ENCODE results near the gene SIM2.
"Not testable (repeated sequence)": the region's sequence is repeated elsewhere in the genome, so short reads cannot be mapped to it uniquely, and the experiment has no call there.

SIM2 gene
- 0 to 1.0 (median 0.07) reads per million in 9 experiments for total RNA-seq

- no peak within 1 kb of the TSS for H3K27ac Mint-ChIP-seq
Observed at GRCh38 chr21:36698981-36699545, at the start of gene SIM2. SIM2 (plus strand) TSS chr21:36699115; CDS start chr21:36699747, 632 bp downstream.

GRCh38 chr21:36654324-36654723 lies 44.6 kb upstream of the SIM2 start:
- H3K9me3 Mint-ChIP-seq: no peaks in the 10 kb centered on the region
- no peak overlapping the region for H3K4me3 Mint-ChIP-seq
- ATAC-seq (replicated peaks): no peak
- no peaks in the 10 kb centered on the region for H3K4me1 Mint-ChIP-seq (ENCODE audit: low read depth in 2 of 2)
- peaks cover 26 to 39% of the 10 kb centered on the region in 2 donors for H3K27me3 Mint-ChIP-seq
- DNase-seq: no peak
- no peak overlapping the region for H3K27ac Mint-ChIP-seq
- H3K36me3 Mint-ChIP-seq (ENCODE audit: insufficient read depth): no peaks in the 10 kb centered on the region

More at GRCh38 chr21:36698981-36699545, at the start of gene SIM2:
- peaks cover 5 to 8% of the 10 kb centered on the region in 2 donors for H3K4me1 Mint-ChIP-seq (ENCODE audit: low read depth in 2 of 2)
- peaks cover 8% of the 10 kb centered on the region for H3K36me3 Mint-ChIP-seq (ENCODE audit: insufficient read depth)
- no peaks in the 10 kb centered on the region for H3K9me3 Mint-ChIP-seq
- H3K27me3 Mint-ChIP-seq: peaks cover 63 to 88% of the 10 kb centered on the region in 2 donors
- peak within 1 kb of the TSS; percentile 55 to 60 for H3K4me3 Mint-ChIP-seq
- no peak for ATAC-seq (replicated peaks)
- DNase-seq: no peak

- ATAC-seq (replicated peaks): no peak
- Mint-ChIP-seq H3K27ac (no peak overlapping the region), H3K4me1 (ENCODE audit: low read depth in 2 of 2) (no peaks in the 10 kb centered on the region), H3K27me3 (peaks cover 28 to 42% of the 10 kb centered on the region in 2 donors), H3K9me3 (no peaks in the 10 kb centered on the region), H3K4me3 (no peak overlapping the region), H3K36me3 (ENCODE audit: insufficient read depth) (no peaks in the 10 kb centered on the region)
- DNase-seq: no peak
Observed at GRCh38 chr21:36654796-36655325, 44.1 kb upstream of the SIM2 start.

GRCh38 chr21:36656138-36656537 lies 42.8 kb upstream of the SIM2 start:
- ATAC-seq (replicated peaks) (no peak), DNase-seq (no peak)
- Mint-ChIP-seq H3K4me1 (ENCODE audit: low read depth in 2 of 2) (no peaks in the 10 kb centered on the region), H3K4me3 (no peak overlapping the region), H3K27me3 (peaks cover 41 to 55% of the 10 kb centered on the region in 2 donors), H3K27ac (no peak overlapping the region), H3K36me3 (ENCODE audit: insufficient read depth) (no peaks in the 10 kb centered on the region), H3K9me3 (no peaks in the 10 kb centered on the region)

GRCh38 chr21:36657290-36657689 lies 41.6 kb upstream of the SIM2 start:
- H3K4me1 Mint-ChIP-seq (ENCODE audit: low read depth in 2 of 2); DNase-seq; ATAC-seq (replicated peaks); H3K9me3 Mint-ChIP-seq; H3K27ac Mint-ChIP-seq; H3K36me3 Mint-ChIP-seq (ENCODE audit: insufficient read depth); H3K4me3 Mint-ChIP-seq: not testable (repeated sequence)
- H3K27me3 Mint-ChIP-seq: peaks cover 49 to 57% of the 10 kb centered on the region in 2 donors

GRCh38 chr21:36657999-36658398 lies 40.9 kb upstream of the SIM2 start:
- Mint-ChIP-seq H3K4me1 (ENCODE audit: low read depth in 2 of 2) (no peaks in the 10 kb centered on the region), H3K9me3 (no peaks in the 10 kb centered on the region), H3K4me3 (no peak overlapping the region), H3K27me3 (peaks cover 46 to 57% of the 10 kb centered on the region in 2 donors), H3K36me3 (ENCODE audit: insufficient read depth) (no peaks in the 10 kb centered on the region), H3K27ac (no peak overlapping the region)
- DNase-seq (no peak), ATAC-seq (replicated peaks) (no peak)

- H3K4me1 Mint-ChIP-seq (ENCODE audit: low read depth in 2 of 2): no peaks in the 10 kb centered on the region
- no peaks in the 10 kb centered on the region for H3K9me3 Mint-ChIP-seq
- H3K27me3 Mint-ChIP-seq: peaks cover 49 to 61% of the 10 kb centered on the region in 2 donors
Observed at GRCh38 chr21:36658926-36659325, 40.0 kb upstream of the SIM2 start.

GRCh38 chr21:36661511-36662309 lies 37.2 kb upstream of the SIM2 start:
- H3K4me1 Mint-ChIP-seq (ENCODE audit: low read depth in 2 of 2): no peaks in the 10 kb centered on the region
- DNase-seq (no peak), ATAC-seq (replicated peaks) (no peak)
- no peaks in the 10 kb centered on the region for H3K36me3 Mint-ChIP-seq (ENCODE audit: insufficient read depth)
- peaks cover 44 to 46% of the 10 kb centered on the region in 2 donors for H3K27me3 Mint-ChIP-seq
- no peak overlapping the region for H3K27ac Mint-ChIP-seq
- H3K4me3 Mint-ChIP-seq: no peak overlapping the region
- no peaks in the 10 kb centered on the region for H3K9me3 Mint-ChIP-seq

More at GRCh38 chr21:36658926-36659325, 40.0 kb upstream of the SIM2 start:
- no peak for DNase-seq
- no peak overlapping the region for H3K4me3 Mint-ChIP-seq
- no peaks in the 10 kb centered on the region for H3K36me3 Mint-ChIP-seq (ENCODE audit: insufficient read depth)
- no peak for ATAC-seq (replicated peaks)
- H3K27ac Mint-ChIP-seq: no peak overlapping the region

- no peaks in the 10 kb centered on the region for H3K4me1 Mint-ChIP-seq (ENCODE audit: low read depth in 2 of 2)
- ATAC-seq (replicated peaks) (no peak), DNase-seq (no peak)
- H3K27ac Mint-ChIP-seq: no peak overlapping the region
- H3K4me3 Mint-ChIP-seq: no peak overlapping the region
- H3K27me3 Mint-ChIP-seq: peaks cover 52 to 61% of the 10 kb centered on the region in 2 donors
- no peaks in the 10 kb centered on the region for H3K9me3 Mint-ChIP-seq
- no peaks in the 10 kb centered on the region for H3K36me3 Mint-ChIP-seq (ENCODE audit: insufficient read depth)
Observed at GRCh38 chr21:36663033-36663855, 35.7 kb upstream of the SIM2 start.

- Mint-ChIP-seq H3K36me3 (ENCODE audit: insufficient read depth) (no peaks in the 10 kb centered on the region), H3K27me3 (peaks cover 60 to 65% of the 10 kb centered on the region in 2 donors), H3K9me3 (no peaks in the 10 kb centered on the region), H3K27ac (no peak overlapping the region), H3K4me3 (no peak overlapping the region), H3K4me1 (ENCODE audit: low read depth in 2 of 2) (no peaks in the 10 kb centered on the region)
- DNase-seq (no peak), ATAC-seq (replicated peaks) (no peak)
Observed at GRCh38 chr21:36664662-36664990, 34.3 kb upstream of the SIM2 start.

GRCh38 chr21:36665806-36666205 lies 33.1 kb upstream of the SIM2 start:
- ATAC-seq (replicated peaks) (no peak), DNase-seq (no peak)
- no peaks in the 10 kb centered on the region for H3K9me3 Mint-ChIP-seq
- H3K36me3 Mint-ChIP-seq (ENCODE audit: insufficient read depth): no peaks in the 10 kb centered on the region
- no peak overlapping the region for H3K4me3 Mint-ChIP-seq
- no peak overlapping the region for H3K27ac Mint-ChIP-seq
- no peaks in the 10 kb centered on the region for H3K4me1 Mint-ChIP-seq (ENCODE audit: low read depth in 2 of 2)
- peaks cover 48 to 62% of the 10 kb centered on the region in 2 donors for H3K27me3 Mint-ChIP-seq

GRCh38 chr21:36668713-36669112 lies 30.2 kb upstream of the SIM2 start:
- H3K9me3 Mint-ChIP-seq: no peaks in the 10 kb centered on the region
- no peaks in the 10 kb centered on the region for H3K4me1 Mint-ChIP-seq (ENCODE audit: low read depth in 2 of 2)
- H3K27me3 Mint-ChIP-seq: peaks cover 30 to 73% of the 10 kb centered on the region in 2 donors
- DNase-seq (no peak), ATAC-seq (replicated peaks) (no peak)
- H3K4me3 Mint-ChIP-seq: no peak overlapping the region
- H3K27ac Mint-ChIP-seq: no peak overlapping the region
- H3K36me3 Mint-ChIP-seq (ENCODE audit: insufficient read depth): no peaks in the 10 kb centered on the region

- ATAC-seq (replicated peaks) (no peak), DNase-seq (no peak)
- Mint-ChIP-seq H3K4me1 (ENCODE audit: low read depth in 2 of 2) (no peaks in the 10 kb centered on the region), H3K27ac (no peak overlapping the region), H3K27me3 (peaks cover 35 to 82% of the 10 kb centered on the region in 2 donors), H3K36me3 (ENCODE audit: insufficient read depth) (no peaks in the 10 kb centered on the region), H3K4me3 (no peak overlapping the region), H3K9me3 (no peaks in the 10 kb centered on the region)
Observed at GRCh38 chr21:36671836-36672235, 27.1 kb upstream of the SIM2 start.
